HepG2 (cell line): ENCODE measurements around the gene USP32. TPM values are rescaled to one million over a fixed set of nuclear protein-coding genes. Genes with fewer than 3 reads are reported as not detected.

Experiments
- DBP ChIP-seq: sonication (generic); formaldehyde crosslinking; IDR thresholded peaks from 2 replicates; pipeline ENCODE4 v1.4.0; 2020; ENCODE audit warnings: missing genetic modification reagents; ENCODE audit errors: not compliant biosample characterization
- DMTF1 ChIP-seq: sonication (generic); formaldehyde crosslinking; IDR thresholded peaks from 2 replicates; pipeline ENCODE4 v1.4.0; 2020; ENCODE audit warnings: mild to moderate bottlenecking, missing genetic modification reagents
- IRF9 ChIP-seq: sonication (generic); formaldehyde crosslinking; IDR thresholded peaks from 2 replicates; pipeline ENCODE4 v1.8.0; 2022; ENCODE audit warnings: missing genetic modification reagents, mild to moderate bottlenecking, borderline replicate concordance
- KLF16 ChIP-seq, 2 experiments: sonication (generic) in 1 of 2; formaldehyde crosslinking in 1 of 2; IDR thresholded peaks; 2 replicates each; pipeline versions ENCODE4 v1.6.1 to v1.8.0; 2016 to 2023; ENCODE audit warnings: missing genetic modification reagents in 2 of 2, missing compliant biosample characterization in 1 of 2
- MED1 ChIP-seq: sonication (generic); formaldehyde crosslinking; IDR thresholded peaks from 2 replicates; pipeline ENCODE4 v1.4.0; 2020; ENCODE audit warnings: missing genetic modification reagents
- NCOA2 ChIP-seq: sonication (generic); formaldehyde crosslinking; IDR thresholded peaks from 2 replicates; pipeline ENCODE4 v1.8.0; 2022; ENCODE audit warnings: inconsistent platforms
- NKX3-1 ChIP-seq: sonication (generic); formaldehyde crosslinking; IDR thresholded peaks from 2 replicates; pipeline ENCODE4 v1.5.0; 2020; ENCODE audit warnings: missing genetic modification reagents
- RERE ChIP-seq: IDR thresholded peaks from 2 replicates; pipeline ENCODE4 v1.6.1; 2016; ENCODE audit warnings: low read depth, missing genetic modification reagents, missing compliant biosample characterization
- SNRNP70 ChIP-seq: fragments of 200-400 bp; formaldehyde crosslinking; IDR thresholded peaks from 2 replicates; pipeline ENCODE4 v1.6.1; 2017; ENCODE audit warnings: mild to moderate bottlenecking, low read depth, low read length, moderate library complexity
- SRF ChIP-seq: IDR thresholded peaks from 2 replicates; pipeline ENCODE4 v1.6.1; 2011; ENCODE audit warnings: mild to moderate bottlenecking, low read depth, low read length, moderate library complexity
- ZFP36 ChIP-seq: fragments of 150-350 bp; IDR thresholded peaks from 2 replicates; pipeline ENCODE4 v1.6.1; 2018; ENCODE audit warnings: borderline replicate concordance, low read length, low read depth; ENCODE audit not compliant: partially characterized antibody
- ZFY ChIP-seq: sonication (generic); formaldehyde crosslinking; IDR thresholded peaks from 2 replicates; pipeline ENCODE4 v1.4.0; 2020; ENCODE audit warnings: missing genetic modification reagents
- ZKSCAN1 ChIP-seq: fragments of 150-350 bp; IDR thresholded peaks from 2 replicates; pipeline ENCODE4 v1.6.1; 2014; ENCODE audit warnings: low read length
- ZNF138 ChIP-seq: sonication (generic); formaldehyde crosslinking; IDR thresholded peaks from 2 replicates; pipeline ENCODE4 v1.5.0; 2020; ENCODE audit warnings: mild to moderate bottlenecking, low read depth, missing genetic modification reagents
- ZNF607 ChIP-seq: sonication (generic); formaldehyde crosslinking; IDR thresholded peaks from 2 replicates; pipeline ENCODE4 v1.5.1; 2020; ENCODE audit warnings: missing genetic modification reagents, mild to moderate bottlenecking, borderline replicate concordance
- ZNF816 ChIP-seq: sonication (generic); formaldehyde crosslinking; IDR thresholded peaks from 2 replicates; pipeline ENCODE4 v1.8.0; 2022; ENCODE audit warnings: missing genetic modification reagents, mild to moderate bottlenecking, borderline replicate concordance
- polyA plus RNA-seq, 8 experiments: library from polyadenylated mRNA; depleted of rRNA in 3 of 8; stranded (reverse) in 7 of 8; unstranded in 1 of 8; fragments of >200 nt; fragmentation: Illumina TruSeq in 4 of 8; extraction: Trizol in 4 of 8; gene quantifications; 2 replicates each; pipeline versions ENCODE4 v1.2.1 to v1.2.3, GENCODE V29; 2011 to 2016; ENCODE audit warnings: low read depth in 4 of 8, missing spikeins in 1 of 8, mixed read lengths in 1 of 8; ENCODE audit not compliant: insufficient read depth in 1 of 8
- total RNA-seq, 5 experiments: library from RNA; depleted of rRNA; stranded (reverse); fragments of >200 nt; fragmentation: Illumina TruSeq; extraction: Trizol; gene quantifications; 2 replicates each; pipeline ENCODE4 v1.2.3, GENCODE V29; 2016; ENCODE audit warnings: low read depth in 1 of 5

USP32 gene
- total and polyA plus RNA-seq, 2 of the 13 experiments (the other 11 are each of a cell fraction or from before 2014, with no cell fraction given) = 24.9 to 39.9 TPM

DNA sequence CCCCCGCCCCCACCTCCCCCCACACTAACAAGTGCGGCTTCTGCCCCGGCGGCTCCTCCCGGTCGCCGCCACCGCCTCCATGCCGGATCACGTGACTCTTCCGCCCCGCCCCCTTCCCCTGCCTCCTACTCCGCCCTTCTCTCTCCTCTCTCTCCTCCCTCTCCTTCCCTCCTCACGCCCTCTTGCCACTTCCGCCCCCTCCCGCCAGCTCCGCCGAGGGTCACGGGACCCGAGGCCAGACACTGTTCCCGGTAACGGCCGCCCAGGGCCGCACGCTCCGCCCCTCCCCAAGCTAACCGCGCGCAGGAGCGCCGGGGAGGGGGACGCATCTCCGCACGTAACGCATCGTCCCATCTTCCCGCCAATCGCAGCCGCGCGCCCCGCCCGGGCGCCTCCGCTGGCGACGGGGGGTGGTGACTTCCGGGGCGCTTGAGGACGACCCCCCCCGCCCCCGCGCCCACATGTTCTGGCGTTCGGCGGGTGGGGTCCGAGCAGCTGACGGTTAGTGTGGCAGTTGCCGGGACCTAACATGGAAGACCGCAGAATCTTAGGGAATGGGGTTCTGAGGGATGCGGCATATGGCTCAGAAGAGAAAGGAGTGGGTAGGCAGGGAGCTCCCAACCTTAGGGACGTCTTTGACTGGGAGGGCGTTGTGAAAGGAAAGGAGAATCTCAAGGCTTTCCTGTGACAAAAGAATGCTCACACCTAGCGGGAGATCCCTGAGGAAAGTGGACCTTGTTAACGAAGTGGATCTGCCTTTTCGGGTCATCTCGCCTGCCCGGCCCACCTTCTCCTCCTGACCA is at the start of gene USP32 (continued):
- TF ChIP-seq DMTF1 (CRISPR knock-in tag) = no peak
- TF ChIP-seq ZFY (CRISPR knock-in tag) = no peak
- peak; percentile 99 for TF ChIP-seq ZNF816 (CRISPR knock-in tag)
- 0 out of 2 replicates have a peak, but pooled peaks have one; percentile 28 for TF ChIP-seq RERE
- TF ChIP-seq ZFP36 = no peak
- no peak for TF ChIP-seq ZKSCAN1
- no peak for TF ChIP-seq NKX3-1 (CRISPR knock-in tag)
- TF ChIP-seq NCOA2 (CRISPR knock-in tag) = peak; percentile 77; the same call in 1 of the 2 replicates
- TF ChIP-seq MED1 = peak; percentile 88
- TF ChIP-seq SRF = no peak; the same call in 1 of the 2 replicates
- TF ChIP-seq IRF9 (CRISPR knock-in tag) = peak; percentile 89; the same call in 1 of the 2 replicates
- TF ChIP-seq DBP (CRISPR knock-in tag) = no peak
- no peak for TF ChIP-seq SNRNP70
- peak; percentile 71 to 95; a peak in 3 of 4 replicates for TF ChIP-seq KLF16 (CRISPR knock-in tag; IDR thresholded peaks at IDR 0.05)
- TF ChIP-seq ZNF138 (CRISPR knock-in tag) = no peak
- peak; percentile 91 for TF ChIP-seq ZNF607
